Cortex of kidney (tissue), 1 donor: ENCODE results near the gene UNK.
"Not testable (repeated sequence)": the region's sequence is repeated elsewhere in the genome, so short reads cannot be mapped to it uniquely, and the experiment has no call there.

Experiments used
- DNase-seq: peaks from one replicate; lab custom pipeline; 2025; lab: John Stamatoyannopoulos, UW

Gene UNK

GRCh38 chr17:75807861-75808260 is 23.3 kb downstream of the UNK start:
- no peak for DNase-seq

GRCh38 chr17:75808549-75808904 is 23.9 kb downstream of the UNK start:
- no peak for DNase-seq

DNA sequence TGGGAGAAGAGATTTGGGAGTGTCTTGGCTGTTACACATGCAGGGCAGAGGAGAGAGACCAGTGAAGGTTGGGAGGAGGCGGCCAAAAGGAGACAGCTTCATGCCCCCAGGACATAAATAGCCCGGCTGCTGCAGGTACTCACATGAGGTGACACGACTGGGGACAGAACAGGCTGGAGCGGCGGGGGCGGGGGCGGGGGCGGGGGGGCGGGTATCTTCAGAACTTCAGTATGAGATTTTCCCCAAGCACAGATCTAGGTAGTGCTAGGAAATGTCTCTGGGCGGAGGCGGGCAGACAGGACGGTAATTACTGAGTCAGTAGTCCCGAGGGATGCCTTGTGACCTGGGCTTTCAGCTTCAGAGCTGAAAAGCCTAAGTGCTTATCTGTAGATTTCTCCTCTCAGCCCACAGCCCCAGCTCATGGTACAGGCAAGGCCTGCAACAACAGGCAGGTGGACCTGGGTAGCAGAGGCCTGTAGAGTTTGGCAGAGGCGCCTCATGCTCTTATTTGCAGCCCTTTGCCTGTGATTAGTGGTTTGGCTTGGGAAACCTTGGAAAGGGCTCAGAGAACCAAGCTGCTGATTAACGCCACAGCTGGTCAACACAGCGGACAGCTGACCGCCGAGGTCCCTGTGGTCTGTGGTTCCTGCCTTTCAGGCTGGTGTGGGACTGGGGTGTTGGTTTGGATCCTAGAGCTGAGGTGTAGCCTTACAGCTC is 24.5 kb downstream of the UNK start:
- DNase-seq, result no peak

- DNase-seq, result no peak
These were observed 25.1 kb downstream of the UNK start for GRCh38 chr17:75809631-75810111.

DNA sequence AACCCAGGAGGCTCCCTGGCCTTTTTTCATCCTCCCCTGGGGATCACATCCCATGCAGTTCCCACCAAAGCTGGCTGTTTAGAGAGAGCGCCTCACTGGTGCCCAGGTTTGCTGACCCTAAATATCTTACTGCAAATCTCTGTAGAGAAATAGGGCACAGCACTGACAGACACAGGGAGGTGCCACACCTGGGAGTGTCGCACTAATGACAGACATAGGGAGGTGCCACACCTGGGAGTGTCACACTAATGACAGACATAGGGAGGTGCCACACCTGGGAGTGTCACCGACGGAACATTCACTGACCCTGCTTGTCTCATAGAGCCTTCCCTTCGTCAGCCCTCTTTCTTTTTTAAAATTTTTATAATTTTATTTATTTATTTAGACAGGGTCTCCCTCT is 25.6 kb downstream of the UNK start:
- no peak for DNase-seq

GRCh38 chr17:75810756-75811155 is 26.1 kb downstream of the UNK start:
- not testable (repeated sequence) for DNase-seq

DNA sequence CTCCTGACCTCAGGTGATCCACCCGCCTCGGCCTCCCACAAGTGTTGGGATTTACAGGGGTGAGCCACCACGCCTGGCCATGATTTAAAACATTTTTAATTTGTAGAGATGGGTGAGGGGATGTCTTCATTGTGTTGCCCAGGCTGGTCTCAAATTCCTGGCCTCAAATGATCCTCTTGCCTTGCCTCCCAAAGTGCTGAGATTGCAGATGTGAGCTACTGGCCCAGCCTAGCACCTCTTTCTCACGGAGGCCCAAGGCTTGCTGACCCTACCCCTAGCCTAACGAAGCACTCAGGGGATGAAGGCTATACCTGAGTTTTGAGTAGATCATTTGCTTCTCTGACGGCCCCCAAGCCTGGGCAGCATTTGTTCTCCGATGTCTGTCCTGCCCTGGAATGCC is 26.6 kb downstream of the UNK start:
- DNase-seq, result no peak

DNA sequence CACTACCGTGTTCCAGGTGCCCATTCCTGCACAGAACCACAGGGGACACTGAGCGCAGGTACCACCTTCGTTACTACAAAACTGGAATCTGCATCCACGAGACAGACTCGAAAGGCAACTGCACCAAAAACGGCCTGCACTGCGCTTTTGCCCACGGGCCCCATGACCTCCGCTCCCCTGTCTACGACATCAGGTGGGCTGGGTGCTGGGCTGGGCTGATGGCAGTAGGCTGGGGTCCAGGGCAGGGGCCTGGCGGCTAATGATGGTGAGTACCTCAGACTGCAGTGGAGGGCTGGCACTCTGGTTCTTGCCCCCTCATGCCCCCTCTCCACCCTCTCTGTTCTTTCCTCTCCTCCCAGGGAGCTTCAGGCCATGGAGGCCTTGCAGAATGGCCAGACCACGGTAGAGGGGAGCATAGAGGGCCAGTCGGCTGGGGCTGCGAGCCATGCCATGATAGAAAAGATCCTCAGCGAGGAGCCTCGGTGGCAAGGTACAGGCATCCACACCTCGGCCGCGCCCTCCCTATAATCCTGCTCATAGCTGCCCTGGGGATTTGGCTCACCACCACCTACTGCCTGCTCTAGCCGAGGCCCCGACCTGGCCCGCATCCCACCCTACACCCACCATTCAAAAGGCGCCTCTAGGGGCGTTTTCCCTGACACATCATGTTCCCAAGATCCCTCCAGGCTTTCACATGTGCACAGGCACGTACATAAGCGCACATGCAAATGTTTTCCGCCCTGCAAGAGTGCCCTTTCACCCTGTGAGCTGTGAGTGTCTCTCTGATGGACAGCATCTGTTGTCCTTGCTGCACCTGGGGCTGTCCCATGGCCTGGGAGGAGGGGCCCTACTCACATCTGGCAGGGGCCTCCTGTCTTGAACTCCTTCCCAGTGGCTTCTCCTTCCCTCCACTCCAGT is 27.7 kb downstream of the UNK start:
- no peak for DNase-seq

DNA sequence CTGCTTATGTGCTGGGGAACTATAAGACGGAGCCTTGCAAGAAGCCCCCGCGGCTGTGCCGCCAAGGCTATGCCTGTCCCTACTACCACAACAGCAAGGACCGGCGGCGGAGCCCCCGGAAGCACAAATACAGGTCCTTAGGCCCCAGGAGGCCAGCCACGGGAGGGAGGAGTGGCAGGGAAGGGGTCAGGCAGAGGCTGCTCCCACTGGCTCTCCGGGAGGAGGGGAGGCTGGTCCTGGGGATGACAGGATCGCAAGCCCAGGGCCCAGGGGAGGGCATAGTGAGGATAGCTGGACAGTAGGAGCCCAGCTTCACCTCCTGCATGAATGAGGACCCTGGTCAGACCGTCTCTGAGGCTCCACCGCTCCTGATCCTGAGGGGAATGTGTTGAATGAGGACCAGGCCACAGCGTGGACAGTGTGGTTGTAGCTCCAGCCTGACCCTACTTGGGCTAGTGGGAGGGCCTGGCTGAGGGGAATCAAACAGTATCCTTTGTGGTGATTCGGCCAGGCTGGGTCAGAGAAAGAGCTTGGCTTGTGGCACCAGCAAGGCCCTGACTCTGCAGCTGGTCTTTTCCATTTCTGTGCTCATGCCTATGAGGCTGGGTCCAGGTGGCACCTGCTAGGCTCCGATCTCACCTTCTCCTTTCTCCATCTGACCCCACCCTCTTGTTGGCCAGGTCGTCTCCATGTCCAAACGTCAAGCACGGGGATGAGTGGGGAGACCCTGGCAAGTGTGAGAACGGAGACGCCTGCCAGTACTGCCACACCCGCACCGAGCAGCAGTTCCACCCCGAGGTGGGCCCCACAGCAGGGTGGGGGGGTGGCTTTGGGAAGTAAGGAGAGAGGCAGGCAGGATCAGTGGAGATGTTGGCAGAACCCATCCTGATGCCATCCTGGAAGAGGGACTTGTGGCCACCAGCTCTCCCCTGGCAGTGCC is 28.7 kb downstream of the UNK start:
- DNase-seq, result no peak

DNA sequence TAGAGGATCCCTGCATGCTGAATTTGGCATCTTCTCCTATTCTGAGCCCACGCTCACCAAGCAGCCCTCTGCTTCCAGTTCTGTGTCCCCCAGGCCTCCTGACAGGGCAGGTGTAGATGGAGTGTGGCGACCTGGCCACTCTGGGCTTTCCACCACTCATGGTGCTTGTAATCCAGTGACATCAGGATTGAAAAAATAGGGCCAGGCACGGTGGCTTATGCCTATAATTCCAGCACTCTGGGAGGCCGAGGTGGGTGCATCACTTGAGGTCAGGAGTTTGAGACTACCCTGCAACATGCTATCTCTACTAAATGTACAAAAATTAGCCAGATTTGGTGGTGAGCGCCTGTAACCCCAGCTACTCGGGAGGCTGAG is 29.4 kb downstream of the UNK start:
- DNase-seq, result no peak

DNA sequence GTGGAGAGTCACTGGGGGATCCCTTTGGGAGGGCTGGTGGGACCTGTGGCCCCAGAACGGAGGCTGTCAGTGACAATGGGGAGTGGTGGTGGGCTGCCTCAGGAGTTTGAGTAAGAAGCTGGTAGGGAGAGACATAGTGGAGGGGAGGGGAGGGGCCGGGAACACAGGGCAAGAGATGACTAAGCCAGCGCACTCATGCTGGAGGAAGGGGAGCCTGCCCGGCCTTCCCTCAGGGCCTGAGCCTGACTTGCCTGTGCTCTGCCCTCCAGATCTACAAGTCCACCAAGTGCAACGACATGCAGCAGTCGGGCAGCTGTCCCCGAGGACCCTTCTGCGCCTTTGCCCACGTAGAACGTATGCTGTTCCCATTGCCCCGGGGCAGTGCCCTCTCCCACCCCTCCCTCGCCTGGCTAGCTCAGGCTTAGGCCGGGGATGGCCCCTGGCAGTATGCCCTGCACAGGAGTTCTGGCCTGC is 30.3 kb downstream of the UNK start:
- DNase-seq, result no peak

GRCh38 chr17:75815399-75815798 is 30.8 kb downstream of the UNK start:
- DNase-seq, result no peak

DNA sequence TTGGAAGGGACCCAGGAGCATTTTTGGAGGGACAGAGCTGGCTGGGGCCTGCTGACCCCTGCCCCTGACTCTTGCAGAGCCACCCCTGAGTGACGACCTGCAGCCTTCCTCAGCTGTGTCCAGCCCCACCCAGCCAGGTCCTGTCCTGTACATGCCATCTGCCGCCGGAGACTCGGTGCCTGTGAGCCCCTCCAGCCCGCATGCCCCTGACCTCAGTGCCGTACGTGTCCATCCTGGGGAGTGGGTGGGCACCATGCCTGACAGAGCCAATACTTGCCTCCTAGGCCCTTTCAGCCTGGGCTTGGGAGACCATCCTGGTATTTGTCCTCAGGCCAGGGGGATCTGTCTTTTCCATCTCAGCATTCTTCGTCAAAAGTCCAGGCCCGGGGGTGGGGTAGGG is 32.1 kb downstream of the UNK start:
- no peak for DNase-seq

GRCh38 chr17:75817571-75817970 is 33.0 kb downstream of the UNK start:
- no peak for DNase-seq

DNA sequence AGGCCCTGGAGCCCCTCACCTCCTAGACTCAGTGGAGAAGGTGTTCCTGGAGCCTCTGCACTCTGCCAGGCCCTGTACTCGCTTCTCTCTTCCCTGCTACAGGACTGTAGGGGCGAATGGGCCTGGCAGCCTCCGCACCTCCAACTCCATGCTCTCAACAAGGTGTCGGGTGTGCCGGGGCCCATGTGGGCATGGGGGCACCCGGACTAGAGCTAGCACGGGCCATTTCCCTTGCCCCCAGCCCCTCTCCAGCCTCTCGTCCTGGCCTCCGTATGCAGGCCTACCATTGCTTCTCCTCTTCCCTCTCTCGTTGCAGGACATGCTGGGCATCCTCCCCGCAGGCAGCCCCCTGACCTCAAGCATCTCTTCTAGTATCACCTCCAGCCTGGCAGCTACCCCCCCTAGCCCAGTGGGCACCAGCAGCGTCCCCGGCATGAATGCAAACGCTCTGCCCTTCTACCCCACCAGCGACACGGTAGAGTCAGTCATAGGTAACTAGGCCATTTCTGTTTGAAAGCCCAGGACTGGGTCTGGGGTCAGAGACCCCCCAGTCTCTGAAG is 33.8 kb downstream of the UNK start:
- no peak for DNase-seq

DNA sequence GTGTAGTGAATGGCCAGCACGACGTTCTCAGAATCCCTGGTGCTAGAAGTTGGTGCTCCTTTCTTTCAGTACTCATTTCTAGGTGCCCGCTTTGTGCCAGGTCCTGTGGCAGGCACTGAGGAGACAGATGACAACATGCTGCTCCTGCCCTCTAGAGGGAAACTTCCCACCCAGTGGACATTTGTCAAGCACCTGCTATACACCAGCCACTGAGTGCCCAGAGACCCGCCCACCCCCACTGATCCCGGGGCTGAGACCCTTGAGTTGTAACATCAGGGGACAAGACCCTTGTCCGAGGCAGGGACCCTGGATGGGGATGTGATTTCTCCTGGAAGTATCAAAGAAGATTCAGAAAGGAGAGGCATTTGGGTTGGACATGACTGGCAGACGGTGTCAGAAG is 34.5 kb downstream of the UNK start:
- no peak for DNase-seq

- DNase-seq, result no peak
These were observed 35.1 kb downstream of the UNK start for GRCh38 chr17:75819678-75820077.

GRCh38 chr17:75820094-75821080 is 35.8 kb downstream of the UNK start:
- no peak for DNase-seq

GRCh38 chr17:75821552-75821951 is 36.9 kb downstream of the UNK start:
- no peak for DNase-seq

DNA sequence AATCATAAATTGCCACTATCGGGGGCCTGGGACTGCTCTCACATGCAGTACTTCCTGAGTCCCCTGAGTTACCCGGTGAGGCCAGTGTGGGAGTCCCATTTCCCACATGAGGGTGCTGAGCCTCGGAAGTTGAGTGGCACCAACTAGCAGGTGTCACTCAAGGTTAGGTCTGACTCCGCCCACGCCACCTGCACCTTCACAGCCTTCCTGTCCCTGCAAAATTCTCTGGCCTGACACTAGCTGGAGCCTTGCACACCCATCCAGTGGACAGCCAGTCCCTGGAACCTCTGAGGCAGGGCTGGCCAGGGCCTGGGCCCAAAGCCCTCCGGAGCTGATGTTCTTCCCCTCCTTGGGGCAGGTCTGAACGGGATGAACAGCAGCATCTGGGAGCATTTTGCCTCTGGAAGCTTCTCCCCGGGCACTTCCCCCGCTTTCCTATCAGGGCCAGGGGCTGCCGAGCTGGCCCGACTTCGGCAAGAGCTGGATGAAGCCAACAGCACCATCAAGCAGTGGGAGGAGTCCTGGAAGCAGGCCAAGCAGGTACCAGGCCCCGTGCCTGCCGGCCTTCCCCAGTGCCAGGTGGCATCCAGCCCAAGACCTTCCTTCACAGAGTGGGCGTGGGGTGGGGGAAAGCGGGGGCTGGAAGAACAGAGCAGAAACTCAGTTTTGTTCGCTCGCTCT is 37.7 kb downstream of the UNK start:
- no peak for DNase-seq
